CD4-positive, alpha-beta T cell treated with Interleukin-4 for 4 hours (primary cell): ENCODE measurements around the gene RECQL5.
"Not testable (repeated sequence)": the region's sequence is repeated elsewhere in the genome, so short reads cannot be mapped to it uniquely, and the experiment has no call there.

Experiments
- DNase-seq: peaks from one replicate; pipeline ENCODE4 v3.0.0-alpha.2; 2020

The RECQL5 gene

GRCh38 chr17:75589919-75590303 lies 77.0 kb downstream of the RECQL5 start:
- no peak for DNase-seq

DNA sequence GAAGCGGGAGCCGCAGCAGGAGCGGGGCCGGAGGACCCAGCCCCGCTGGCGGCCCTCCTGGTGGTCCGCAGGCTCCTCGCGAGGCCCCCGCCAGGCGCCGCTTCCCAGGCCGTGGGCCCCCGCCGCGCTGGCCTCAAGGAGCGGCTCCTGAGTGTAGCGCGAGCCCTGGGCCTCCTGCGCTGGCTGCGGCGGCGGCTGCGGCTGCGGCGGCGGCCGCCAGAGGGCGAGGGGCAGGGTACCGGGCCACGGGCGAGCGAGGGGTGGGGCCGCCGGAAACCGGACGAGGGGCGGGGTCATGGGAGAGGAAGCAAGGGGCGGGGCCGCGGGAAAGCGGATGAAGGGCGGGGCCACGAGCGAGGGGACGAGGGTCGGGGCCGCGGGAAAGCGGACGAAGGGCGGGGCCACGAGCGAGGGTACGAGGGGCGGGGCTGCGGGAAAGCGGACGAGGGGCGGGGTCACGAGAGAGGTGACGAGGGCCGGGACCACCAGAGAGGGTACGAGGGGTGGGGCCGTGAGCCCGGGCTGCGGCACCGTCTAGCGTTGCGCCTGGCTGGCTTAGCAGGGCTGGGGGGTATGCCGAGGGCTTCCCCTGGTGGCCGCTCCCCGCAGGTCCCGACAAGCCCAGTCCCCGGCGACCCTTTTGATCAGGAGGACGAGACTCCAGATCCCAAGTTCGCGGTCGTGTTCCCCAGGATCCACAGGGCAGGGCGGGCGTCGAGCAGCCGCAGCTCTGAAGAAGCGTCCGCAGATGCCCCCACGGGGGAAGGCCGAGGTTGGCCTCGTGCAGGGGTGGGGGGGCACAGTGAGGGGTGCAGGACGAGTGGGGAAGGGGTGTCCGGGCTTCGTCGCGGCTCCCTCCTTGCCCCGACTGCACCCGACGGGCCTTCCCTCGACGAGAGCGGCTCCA lies 77.7 kb downstream of the RECQL5 start:
- DNase-seq, result peak; percentile 90

GRCh38 chr17:75588596-75589011 lies 78.3 kb downstream of the RECQL5 start:
- no peak for DNase-seq

- peak; percentile 46 for DNase-seq
Observed at GRCh38 chr17:75587675-75588595, 79.0 kb downstream of the RECQL5 start, which contains the start of gene MYO15B. Gene MYO15B (plus strand): TSS chr17:75587800. CDS start chr17:75588058, 258 bp downstream.

GRCh38 chr17:75584849-75585175 lies 82.1 kb downstream of the RECQL5 start:
- no peak for DNase-seq

DNA sequence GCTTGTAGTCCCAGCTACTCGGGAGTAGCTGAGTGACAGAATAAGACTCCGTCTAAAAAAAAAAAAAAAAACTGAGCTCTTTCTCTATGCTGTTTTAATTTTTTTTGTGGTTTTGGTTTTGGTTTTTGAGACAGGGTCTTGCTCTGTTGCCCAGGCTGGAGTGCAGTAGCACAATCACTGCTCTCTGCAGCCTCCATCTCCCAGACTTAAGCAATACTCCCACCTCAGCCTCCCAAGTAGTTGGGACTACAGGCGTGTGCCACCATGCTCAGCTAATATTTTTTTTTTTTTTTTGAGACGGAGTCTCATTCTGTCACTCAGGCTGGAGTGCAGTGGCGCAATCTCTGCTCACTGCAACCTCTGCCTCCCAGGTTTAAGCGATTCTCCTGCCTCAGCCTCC lies 83.8 kb downstream of the RECQL5 start:
- DNase-seq, result not testable (repeated sequence)

DNA sequence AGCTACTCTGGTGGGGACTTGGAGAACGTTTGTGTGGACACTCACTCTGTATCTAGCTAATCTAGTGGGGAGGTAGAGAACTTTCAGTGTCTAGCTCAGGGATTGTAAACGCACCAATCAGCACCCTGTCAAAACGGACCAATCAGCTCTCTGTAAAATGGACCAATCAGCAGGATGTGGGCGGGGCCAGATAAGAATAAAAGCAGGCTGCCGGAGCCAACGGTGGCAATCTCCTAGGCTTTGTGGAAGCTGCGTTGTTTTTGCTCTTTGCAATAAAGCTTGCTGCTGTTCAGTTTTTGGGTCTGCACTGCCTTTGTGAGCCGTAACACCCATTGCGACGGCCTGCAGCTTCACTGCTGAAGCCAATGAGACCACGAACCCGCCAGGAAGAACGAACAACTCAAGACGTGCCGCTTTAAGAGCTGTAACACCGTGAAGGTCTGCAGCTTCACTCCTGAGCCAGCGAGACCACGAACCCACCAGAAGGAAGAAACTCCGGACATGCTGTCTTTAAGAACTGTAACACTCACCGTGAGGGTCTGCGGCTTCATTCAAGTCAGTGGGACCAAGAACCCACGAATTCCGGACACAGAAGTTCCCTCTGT lies 85.7 kb downstream of the RECQL5 start:
- peak; percentile 33 for DNase-seq
